Osteocyte (in vitro differentiated cells): ENCODE data around the gene CIROP. TPM values are rescaled to one million over a fixed set of nuclear protein-coding genes. Genes with fewer than 3 reads are reported as not detected.

ENCODE experiments used
- DNase-seq: peaks from one replicate; pipeline ENCODE4 v3.0.0; 2021; ENCODE audit warnings: mixed read lengths; ENCODE audit not compliant: unreplicated experiment; ENCODE audit errors: extremely low spot score
- H3K27ac Mint-ChIP-seq: one replicate; pipeline ENCODE4 v1.8.0; 2021; ENCODE audit warnings: mild to moderate bottlenecking, mixed read lengths; ENCODE audit not compliant: unreplicated experiment
- H3K27me3 Mint-ChIP-seq: one replicate; pipeline ENCODE4 v1.8.0; 2021; ENCODE audit warnings: mixed read lengths; ENCODE audit not compliant: unreplicated experiment
- H3K36me3 Mint-ChIP-seq: one replicate; pipeline ENCODE4 v1.8.0; 2021; ENCODE audit warnings: mixed read lengths; ENCODE audit not compliant: unreplicated experiment
- H3K4me1 Mint-ChIP-seq: one replicate; pipeline ENCODE4 v1.8.0; 2021; ENCODE audit warnings: mixed read lengths; ENCODE audit not compliant: unreplicated experiment
- H3K4me3 Mint-ChIP-seq: one replicate; pipeline ENCODE4 v1.8.0; 2021; ENCODE audit warnings: mild to moderate bottlenecking, moderate library complexity, mixed read lengths; ENCODE audit not compliant: unreplicated experiment
- H3K9me3 Mint-ChIP-seq: one replicate; pipeline ENCODE4 v1.8.0; 2021; ENCODE audit warnings: mixed read lengths; ENCODE audit not compliant: unreplicated experiment
- CTCF ChIP-seq: fragments of 200-600 bp; sonication (generic); IDR thresholded peaks from 2 replicates; pipeline ENCODE4 v1.5.0; 2021; ENCODE audit warnings: antibody characterized with exemption, mild to moderate bottlenecking, moderate library complexity
- total RNA-seq: library from RNA; stranded (reverse); gene quantifications from 2 replicates; pipeline ENCODE4 v1.2.1, GENCODE V29; 2021

CIROP gene
- total RNA-seq, 1 donor from 2014 or later = not detected

GRCh38 chr14:23148591-23149249 lies 43.9 kb upstream of the CIROP start:
- peaks cover 30% of the 10 kb centered on the region for H3K27me3 Mint-ChIP-seq
- H3K27ac Mint-ChIP-seq = no peak overlapping the region
- H3K4me1 Mint-ChIP-seq = no peaks in the 10 kb centered on the region
- no peaks in the 10 kb centered on the region for H3K36me3 Mint-ChIP-seq
- TF ChIP-seq CTCF = no peak
- H3K4me3 Mint-ChIP-seq = no peak overlapping the region
- no peak for DNase-seq
- no peaks in the 10 kb centered on the region for H3K9me3 Mint-ChIP-seq

GRCh38 chr14:23147676-23148075 lies 42.9 kb upstream of the CIROP start:
- no peaks in the 10 kb centered on the region for H3K4me1 Mint-ChIP-seq
- H3K36me3 Mint-ChIP-seq = no peaks in the 10 kb centered on the region
- TF ChIP-seq CTCF = no peak
- no peak for DNase-seq
- peaks cover 28% of the 10 kb centered on the region for H3K27me3 Mint-ChIP-seq
- no peak overlapping the region for H3K27ac Mint-ChIP-seq
- no peaks in the 10 kb centered on the region for H3K9me3 Mint-ChIP-seq
- no peak overlapping the region for H3K4me3 Mint-ChIP-seq

GRCh38 chr14:23146980-23147379 lies 42.2 kb upstream of the CIROP start:
- Mint-ChIP-seq H3K36me3 (no peaks in the 10 kb centered on the region), H3K4me1 (peaks cover 5% of the 10 kb centered on the region), H3K9me3 (no peaks in the 10 kb centered on the region), H3K27me3 (peaks cover 28% of the 10 kb centered on the region), H3K27ac (no peak overlapping the region), H3K4me3 (no peak overlapping the region)
- DNase-seq = no peak
- no peak for TF ChIP-seq CTCF

- TF ChIP-seq CTCF = no peak
- Mint-ChIP-seq H3K4me1 (peaks cover 10% of the 10 kb centered on the region), H3K27ac (no peak overlapping the region), H3K4me3 (no peak overlapping the region), H3K9me3 (no peaks in the 10 kb centered on the region), H3K36me3 (no peaks in the 10 kb centered on the region), H3K27me3 (peaks cover 28% of the 10 kb centered on the region)
- no peak for DNase-seq
These were observed 41.6 kb upstream of the CIROP start for GRCh38 chr14:23146351-23146910.

GRCh38 chr14:23145794-23146350 lies 41.1 kb upstream of the CIROP start:
- no peaks in the 10 kb centered on the region for H3K9me3 Mint-ChIP-seq
- no peak for TF ChIP-seq CTCF
- no peak overlapping the region for H3K27ac Mint-ChIP-seq
- peaks cover 10% of the 10 kb centered on the region for H3K4me1 Mint-ChIP-seq
- no peaks in the 10 kb centered on the region for H3K36me3 Mint-ChIP-seq
- H3K27me3 Mint-ChIP-seq = peaks cover 28% of the 10 kb centered on the region
- DNase-seq = no peak
- no peak overlapping the region for H3K4me3 Mint-ChIP-seq
